ENCODE data around the gene ELOVL6.

Gene ELOVL6

DNA sequence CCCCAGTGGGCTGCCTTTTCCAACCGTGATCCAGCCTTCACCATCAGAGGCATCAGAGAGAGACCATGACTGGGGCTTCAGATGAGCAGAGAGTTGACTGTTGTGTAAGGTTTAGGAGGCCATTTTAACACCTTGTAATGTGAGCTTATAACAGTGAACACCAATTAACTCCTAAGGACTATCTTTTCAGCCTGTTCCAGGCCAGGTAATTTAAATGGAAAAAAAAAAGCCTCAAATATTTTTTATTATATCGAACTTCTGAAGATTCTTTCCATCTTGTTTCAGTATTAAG is 13.3 kb upstream of the ELOVL6 start:
- no peak for DNase-seq (ENCODE audit: low read depth)
- TF ChIP-seq POLR2A (IDR thresholded peaks at IDR 0.05; ENCODE audit: extremely low read depth, insufficient read length), result no peak
- TF ChIP-seq, protein P1, sequence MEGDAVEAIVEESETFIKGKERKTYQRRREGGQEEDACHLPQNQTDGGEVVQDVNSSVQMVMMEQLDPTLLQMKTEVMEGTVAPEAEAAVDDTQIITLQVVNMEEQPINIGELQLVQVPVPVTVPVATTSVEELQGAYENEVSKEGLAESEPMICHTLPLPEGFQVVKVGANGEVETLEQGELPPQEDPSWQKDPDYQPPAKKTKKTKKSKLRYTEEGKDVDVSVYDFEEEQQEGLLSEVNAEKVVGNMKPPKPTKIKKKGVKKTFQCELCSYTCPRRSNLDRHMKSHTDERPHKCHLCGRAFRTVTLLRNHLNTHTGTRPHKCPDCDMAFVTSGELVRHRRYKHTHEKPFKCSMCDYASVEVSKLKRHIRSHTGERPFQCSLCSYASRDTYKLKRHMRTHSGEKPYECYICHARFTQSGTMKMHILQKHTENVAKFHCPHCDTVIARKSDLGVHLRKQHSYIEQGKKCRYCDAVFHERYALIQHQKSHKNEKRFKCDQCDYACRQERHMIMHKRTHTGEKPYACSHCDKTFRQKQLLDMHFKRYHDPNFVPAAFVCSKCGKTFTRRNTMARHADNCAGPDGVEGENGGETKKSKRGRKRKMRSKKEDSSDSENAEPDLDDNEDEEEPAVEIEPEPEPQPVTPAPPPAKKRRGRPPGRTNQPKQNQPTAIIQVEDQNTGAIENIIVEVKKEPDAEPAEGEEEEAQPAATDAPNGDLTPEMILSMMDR (IDR thresholded peaks at IDR 0.05; ENCODE audit: low read depth, low read length), result no peak
- TF ChIP-seq, protein P2, sequence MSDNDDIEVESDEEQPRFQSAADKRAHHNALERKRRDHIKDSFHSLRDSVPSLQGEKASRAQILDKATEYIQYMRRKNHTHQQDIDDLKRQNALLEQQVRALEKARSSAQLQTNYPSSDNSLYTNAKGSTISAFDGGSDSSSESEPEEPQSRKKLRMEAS (IDR thresholded peaks at IDR 0.05; ENCODE audit: low read depth, low read length), result no peak
- no peak for TF ChIP-seq MYC (IDR thresholded peaks at IDR 0.05; ENCODE audit: low read depth, low read length)
- no peak overlapping the region for H3K4me3 ChIP-seq (ENCODE audit: low read depth, low read length)

DNA sequence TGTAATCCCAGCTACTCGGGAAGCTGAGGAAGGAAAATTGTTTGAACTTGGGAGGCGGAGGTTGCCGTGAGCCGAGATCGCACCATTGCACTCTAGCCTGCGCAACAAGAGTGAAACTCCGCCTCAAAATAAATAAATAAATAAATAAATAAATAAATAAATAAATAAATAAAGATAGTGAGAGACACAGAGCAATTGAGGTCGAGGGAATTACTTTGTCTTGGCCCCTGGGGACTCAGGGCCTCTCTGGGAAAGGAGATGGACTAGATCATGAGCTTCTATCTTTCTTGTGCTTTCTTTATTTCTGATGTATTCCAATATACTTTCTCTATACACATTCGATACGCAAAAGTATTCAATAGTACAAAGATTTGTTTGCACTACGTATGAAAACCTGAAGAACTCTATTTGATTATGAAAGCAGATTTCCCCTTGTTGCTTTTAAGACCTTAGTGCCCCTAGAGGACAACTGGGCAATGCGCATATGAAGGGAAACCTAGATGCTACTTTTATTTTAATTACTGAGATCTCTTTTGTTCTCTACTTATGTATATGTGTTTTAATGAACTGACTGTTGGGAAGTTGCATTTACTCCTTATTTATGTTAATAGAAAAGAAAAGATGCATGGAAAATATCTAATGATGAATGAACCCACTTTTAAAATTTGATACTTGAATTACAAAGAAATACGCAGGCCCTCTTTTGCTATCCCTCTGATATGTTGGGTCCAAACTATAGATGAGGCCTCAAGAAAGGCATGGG is 12.8 kb upstream of the ELOVL6 start:
- H3K4me3 ChIP-seq (ENCODE audit: low read depth, low read length), result no peak overlapping the region
- DNase-seq (ENCODE audit: low read depth), result peak; percentile 42
- TF ChIP-seq, protein P2 (IDR thresholded peaks at IDR 0.05; ENCODE audit: low read depth, low read length), result no peak
- TF ChIP-seq, protein P1 (IDR thresholded peaks at IDR 0.05; ENCODE audit: low read depth, low read length), result peak; percentile 67
- TF ChIP-seq POLR2A (IDR thresholded peaks at IDR 0.05; ENCODE audit: extremely low read depth, insufficient read length), result no peak
- no peak for TF ChIP-seq MYC (IDR thresholded peaks at IDR 0.05; ENCODE audit: low read depth, low read length)

DNA sequence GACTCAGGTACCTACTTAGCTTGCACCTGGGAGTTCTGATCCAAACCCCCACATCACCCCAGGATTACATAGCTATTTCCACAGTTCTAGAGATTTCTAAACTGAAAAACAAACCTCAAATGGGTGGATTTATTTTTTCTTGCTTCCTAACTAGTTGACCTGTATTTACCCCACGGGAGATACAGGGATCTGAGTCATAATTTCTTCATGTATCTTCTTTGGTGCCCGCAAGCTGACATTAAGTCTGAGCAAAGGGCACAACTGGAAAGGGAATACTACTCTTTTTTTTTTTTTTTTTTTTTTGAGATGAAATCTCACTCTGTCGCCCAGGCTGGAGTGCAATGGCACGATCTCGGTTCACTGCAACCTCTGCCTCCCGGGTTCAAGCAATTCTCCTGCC is 10.0 kb upstream of the ELOVL6 start:
- H3K4me3 ChIP-seq (ENCODE audit: low read depth, low read length), result no peak overlapping the region
- TF ChIP-seq, protein P2 (IDR thresholded peaks at IDR 0.05; ENCODE audit: low read depth, low read length), result no peak
- TF ChIP-seq POLR2A (IDR thresholded peaks at IDR 0.05; ENCODE audit: extremely low read depth, insufficient read length) (no peak), MYC (IDR thresholded peaks at IDR 0.05; ENCODE audit: low read depth, low read length) (no peak)
- TF ChIP-seq, protein P1 (IDR thresholded peaks at IDR 0.05; ENCODE audit: low read depth, low read length), result no peak
- no peak for DNase-seq (ENCODE audit: low read depth)

DNA sequence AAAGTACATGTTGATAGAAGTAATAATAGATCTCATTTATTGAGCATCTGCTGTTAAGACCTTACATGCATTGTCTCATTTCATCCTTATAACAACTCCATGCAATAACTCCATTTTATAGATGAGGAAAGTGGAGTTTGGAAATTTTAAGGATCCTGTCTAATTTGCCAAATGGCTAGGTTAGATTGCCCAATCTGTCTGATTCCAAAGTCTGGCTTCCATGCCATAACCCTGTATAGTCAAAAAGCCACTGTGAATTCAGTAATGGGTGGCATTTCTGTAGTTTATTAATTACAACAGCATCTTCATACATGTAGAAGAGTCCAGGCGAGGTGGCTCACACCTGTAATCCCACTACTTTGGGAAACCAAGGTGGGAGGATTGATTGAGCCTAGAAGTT is 8.8 kb upstream of the ELOVL6 start:
- TF ChIP-seq, protein P2 (IDR thresholded peaks at IDR 0.05; ENCODE audit: low read depth, low read length), result no peak
- TF ChIP-seq, protein P1 (IDR thresholded peaks at IDR 0.05; ENCODE audit: low read depth, low read length), result no peak
- TF ChIP-seq POLR2A (IDR thresholded peaks at IDR 0.05; ENCODE audit: extremely low read depth, insufficient read length) (no peak), MYC (IDR thresholded peaks at IDR 0.05; ENCODE audit: low read depth, low read length) (no peak)
- no peak overlapping the region for H3K4me3 ChIP-seq (ENCODE audit: low read depth, low read length)
- DNase-seq (ENCODE audit: low read depth), result no peak

DNA sequence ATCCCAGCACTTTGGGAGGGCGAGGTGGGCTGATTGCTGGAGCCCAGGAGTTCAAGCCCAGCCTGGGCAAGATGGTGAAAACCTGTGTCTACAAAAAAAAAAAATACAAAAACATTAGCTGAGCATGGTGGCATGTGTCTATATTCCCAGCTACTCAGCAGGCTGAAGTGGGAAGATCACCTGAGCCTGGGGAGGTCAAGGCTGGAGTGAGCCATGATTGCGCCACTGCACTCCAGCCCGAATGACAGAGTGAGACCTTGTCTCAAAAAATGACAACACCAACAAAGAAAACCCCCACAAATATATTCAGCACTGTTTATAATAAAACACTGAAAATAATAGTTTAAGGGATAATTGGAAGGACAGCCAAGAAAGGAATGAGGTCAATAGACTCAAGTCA is 3.6 kb upstream of the ELOVL6 start:
- no peak overlapping the region for H3K4me3 ChIP-seq (ENCODE audit: low read depth, low read length)
- TF ChIP-seq MYC (IDR thresholded peaks at IDR 0.05; ENCODE audit: low read depth, low read length), result no peak
- TF ChIP-seq, protein P2 (IDR thresholded peaks at IDR 0.05; ENCODE audit: low read depth, low read length), result no peak
- no peak for TF ChIP-seq POLR2A (IDR thresholded peaks at IDR 0.05; ENCODE audit: extremely low read depth, insufficient read length)
- TF ChIP-seq, protein P1 (IDR thresholded peaks at IDR 0.05; ENCODE audit: low read depth, low read length), result no peak

More for the DNA sequence above, 3.6 kb upstream of the ELOVL6 start:
- no peak for DNase-seq (ENCODE audit: low read depth)

All from NB4 (cell line).